K562 (cell line): Measurements from ENCODE around the gene SBDS. TPM values are rescaled to one million over a fixed set of nuclear protein-coding genes. Genes with fewer than 3 reads are reported as not detected.
A peak's percentile ranks its signal among the peaks of the same experiment; 100 is the strongest.

Experiments used
- CCNT2 ChIP-seq: IDR thresholded peaks from 2 replicates; pipeline ENCODE4 v1.6.1; 2011; ENCODE audit warnings: borderline replicate concordance, low read depth, mild to moderate bottlenecking, moderate library complexity, mixed read lengths, low read length; ENCODE audit not compliant: insufficient read length; ENCODE audit errors: extremely low read depth
- CHCHD3 ChIP-seq: fragments of 250-450 bp; sonication (Bioruptor Pico); IDR thresholded peaks from 2 replicates; pipeline ENCODE4 v2.1.2; 2022; ENCODE audit warnings: mild to moderate bottlenecking
- ELF4 ChIP-seq: fragments of 450-650 bp; formaldehyde crosslinking; IDR thresholded peaks from 2 replicates; pipeline ENCODE4 v1.4.0; 2022; ENCODE audit warnings: missing genetic modification characterization
- ESRRB ChIP-seq: fragments of 250-450 bp; sonication (Bioruptor Pico); IDR thresholded peaks from 2 replicates; pipeline ENCODE4 v1.5.0; 2020; ENCODE audit warnings: mild to moderate bottlenecking, moderate library complexity, borderline replicate concordance
- MAFG ChIP-seq: fragments of 450-650 bp; conservative IDR thresholded peaks from 2 replicates; pipeline ENCODE4 v1.6.1; 2016; ENCODE audit warnings: missing genetic modification characterization, missing compliant biosample characterization
- TRIM24 ChIP-seq, 2 experiments: fragments of 450-650 bp; IDR thresholded peaks; 2 replicates each; pipeline ENCODE4 v1.6.1; 2016
- ZBTB2 ChIP-seq: fragments of 450-650 bp; IDR thresholded peaks from 2 replicates; pipeline ENCODE4 v1.6.1; 2016; ENCODE audit warnings: antibody characterized with exemption
- ZNF140 ChIP-seq: fragments of 250-450 bp; sonication (Bioruptor Pico); IDR thresholded peaks from 2 replicates; pipeline ENCODE4 v1.8.0; 2021; ENCODE audit warnings: moderate library complexity, mild to moderate bottlenecking, inconsistent platforms
- ZNF239 ChIP-seq: fragments of 250-450 bp; sonication (Bioruptor Pico); IDR thresholded peaks from 2 replicates; pipeline ENCODE4 v1.4.0; 2020; ENCODE audit warnings: mild to moderate bottlenecking
- ZNF3 ChIP-seq: fragments of 250-450 bp; sonication (Bioruptor Pico); IDR thresholded peaks from 2 replicates; pipeline ENCODE4 v1.5.0; 2021; ENCODE audit warnings: mild to moderate bottlenecking, moderate library complexity
- ZNF518B ChIP-seq: fragments of 250-450 bp; sonication (Bioruptor Pico); IDR thresholded peaks from 2 replicates; pipeline ENCODE4 v1.5.0; 2021; ENCODE audit warnings: mild to moderate bottlenecking, moderate library complexity
- polyA plus RNA-seq, 8 experiments: library from polyadenylated mRNA; depleted of rRNA in 4 of 8; stranded (reverse) in 5 of 8; unstranded in 3 of 8; fragments of >200 nt; fragmentation: Nextera tagmentation in 2 of 8; fragmentation: Illumina TruSeq in 1 of 8; extraction: Ambion mirVana in 2 of 8; extraction: Trizol in 1 of 8; gene quantifications; 2 replicates each; pipeline versions ENCODE4 v1.2.1 to v1.2.3, GENCODE V29; 2011 to 2014; ENCODE audit warnings: inconsistent platforms in 1 of 8, missing spikeins in 1 of 8
- total RNA-seq, 7 experiments: library from RNA; depleted of rRNA in 6 of 7; stranded (reverse); fragments of >200 nt in 6 of 7; fragmentation: Illumina TruSeq in 2 of 7; extraction: Trizol in 2 of 7; gene quantifications; 2 replicates each; pipeline versions ENCODE4 v1.2.1 to v1.2.3, GENCODE V29; 2011 to 2021; ENCODE audit warnings: low replicate concordance in 1 of 7
- TF ChIP-seq, protein P1 (sequence below): fragments of 450-650 bp; formaldehyde crosslinking; IDR thresholded peaks from 2 replicates; pipeline ENCODE4 v1.4.0; 2022; ENCODE audit warnings: missing genetic modification characterization
- TF ChIP-seq, protein P2 (sequence below), 2 experiments: IDR thresholded peaks in 1 of 2; conservative IDR thresholded peaks in 1 of 2; 2 replicates each; pipeline ENCODE4 v1.6.1; 2016; ENCODE audit warnings: low read depth in 2 of 2, mild to moderate bottlenecking in 1 of 2, missing compliant biosample characterization in 1 of 2, missing genetic modification characterization in 1 of 2, moderate library complexity in 1 of 2
- TF ChIP-seq, protein P3 (sequence below): sonication (generic); formaldehyde crosslinking; IDR thresholded peaks from 2 replicates; pipeline ENCODE4 v1.8.1; 2023; ENCODE audit warnings: mild to moderate bottlenecking, missing genetic modification reagents

The SBDS gene
- total and polyA plus RNA-seq, 9 of the 15 experiments (the other 6 are each of a cell fraction or from before 2014, with no cell fraction given), result 105 to 174 (median 117) TPM

DNA sequence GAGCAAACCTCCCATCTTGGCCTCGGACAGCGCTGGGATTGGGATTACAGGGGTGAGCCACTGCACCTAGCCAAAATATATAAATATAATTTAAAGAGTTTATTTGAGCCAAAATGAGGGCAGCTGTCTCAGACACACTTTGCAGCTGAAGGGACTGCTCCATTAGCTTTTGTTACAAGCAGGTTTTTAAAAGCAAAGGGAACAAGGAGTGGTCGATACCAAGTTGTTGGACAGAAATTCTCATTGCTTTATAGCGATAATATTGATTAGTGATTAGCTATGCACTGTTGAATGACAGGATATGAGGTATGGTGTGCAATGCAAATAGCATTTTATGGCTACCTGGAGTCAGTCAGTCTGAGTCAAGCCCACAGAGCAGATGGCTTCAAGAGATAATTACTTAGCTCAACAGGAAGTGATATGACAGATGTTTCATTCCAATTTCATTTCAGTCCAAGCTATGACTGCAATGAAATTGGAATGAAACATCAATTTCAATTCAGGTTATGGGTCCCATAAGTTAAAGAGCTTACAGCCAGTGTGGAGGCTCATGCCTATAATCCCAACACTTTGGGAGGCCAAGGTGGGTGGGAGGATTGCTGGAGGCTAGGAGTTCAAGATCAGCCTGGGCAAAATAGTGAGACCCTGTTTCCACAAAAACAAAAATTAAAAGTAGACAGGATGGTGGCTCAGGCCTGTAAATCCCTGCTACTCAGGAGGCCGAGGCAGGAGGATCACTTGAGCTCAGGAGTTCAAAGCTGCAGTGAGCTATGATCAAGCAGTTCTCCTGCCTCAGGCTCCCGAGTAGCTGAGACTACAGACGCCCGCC is 24.4 kb upstream of the SBDS start (continued):
- TF ChIP-seq ZNF518B (CRISPR knock-in tag) (no peak), CCNT2 (no peak), ZNF140 (CRISPR knock-in tag) (no peak), ZBTB2 (peak; percentile 55; the same call in 1 of the 2 replicates), TRIM24 (IDR thresholded peaks at IDR 0.05) (peak; percentile 41 to 75; a peak in 2 of 4 replicates), ESRRB (no peak), ELF4 (CRISPR knock-in tag) (no peak), MAFG (tag) (peak; percentile 59), CHCHD3 (CRISPR knock-in tag) (no peak), ZNF3 (CRISPR knock-in tag) (no peak), ZNF239 (no peak)
- TF ChIP-seq, protein P1, sequence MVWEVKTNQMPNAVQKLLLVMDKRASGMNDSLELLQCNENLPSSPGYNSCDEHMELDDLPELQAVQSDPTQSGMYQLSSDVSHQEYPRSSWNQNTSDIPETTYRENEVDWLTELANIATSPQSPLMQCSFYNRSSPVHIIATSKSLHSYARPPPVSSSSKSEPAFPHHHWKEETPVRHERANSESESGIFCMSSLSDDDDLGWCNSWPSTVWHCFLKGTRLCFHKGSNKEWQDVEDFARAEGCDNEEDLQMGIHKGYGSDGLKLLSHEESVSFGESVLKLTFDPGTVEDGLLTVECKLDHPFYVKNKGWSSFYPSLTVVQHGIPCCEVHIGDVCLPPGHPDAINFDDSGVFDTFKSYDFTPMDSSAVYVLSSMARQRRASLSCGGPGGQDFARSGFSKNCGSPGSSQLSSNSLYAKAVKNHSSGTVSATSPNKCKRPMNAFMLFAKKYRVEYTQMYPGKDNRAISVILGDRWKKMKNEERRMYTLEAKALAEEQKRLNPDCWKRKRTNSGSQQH (CRISPR knock-in tag), result no peak
- TF ChIP-seq, protein P2, sequence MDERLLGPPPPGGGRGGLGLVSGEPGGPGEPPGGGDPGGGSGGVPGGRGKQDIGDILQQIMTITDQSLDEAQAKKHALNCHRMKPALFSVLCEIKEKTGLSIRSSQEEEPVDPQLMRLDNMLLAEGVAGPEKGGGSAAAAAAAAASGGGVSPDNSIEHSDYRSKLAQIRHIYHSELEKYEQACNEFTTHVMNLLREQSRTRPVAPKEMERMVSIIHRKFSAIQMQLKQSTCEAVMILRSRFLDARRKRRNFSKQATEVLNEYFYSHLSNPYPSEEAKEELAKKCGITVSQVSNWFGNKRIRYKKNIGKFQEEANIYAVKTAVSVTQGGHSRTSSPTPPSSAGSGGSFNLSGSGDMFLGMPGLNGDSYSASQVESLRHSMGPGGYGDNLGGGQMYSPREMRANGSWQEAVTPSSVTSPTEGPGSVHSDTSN (CRISPR knock-in tag; IDR thresholded peaks at IDR 0.05; ENCODE audit: low read depth), result no peak
- TF ChIP-seq, protein P2 (tag; conservative IDR thresholded peaks at IDR 0.05; ENCODE audit: low read depth), result peak; percentile 82
- TF ChIP-seq, protein P3, sequence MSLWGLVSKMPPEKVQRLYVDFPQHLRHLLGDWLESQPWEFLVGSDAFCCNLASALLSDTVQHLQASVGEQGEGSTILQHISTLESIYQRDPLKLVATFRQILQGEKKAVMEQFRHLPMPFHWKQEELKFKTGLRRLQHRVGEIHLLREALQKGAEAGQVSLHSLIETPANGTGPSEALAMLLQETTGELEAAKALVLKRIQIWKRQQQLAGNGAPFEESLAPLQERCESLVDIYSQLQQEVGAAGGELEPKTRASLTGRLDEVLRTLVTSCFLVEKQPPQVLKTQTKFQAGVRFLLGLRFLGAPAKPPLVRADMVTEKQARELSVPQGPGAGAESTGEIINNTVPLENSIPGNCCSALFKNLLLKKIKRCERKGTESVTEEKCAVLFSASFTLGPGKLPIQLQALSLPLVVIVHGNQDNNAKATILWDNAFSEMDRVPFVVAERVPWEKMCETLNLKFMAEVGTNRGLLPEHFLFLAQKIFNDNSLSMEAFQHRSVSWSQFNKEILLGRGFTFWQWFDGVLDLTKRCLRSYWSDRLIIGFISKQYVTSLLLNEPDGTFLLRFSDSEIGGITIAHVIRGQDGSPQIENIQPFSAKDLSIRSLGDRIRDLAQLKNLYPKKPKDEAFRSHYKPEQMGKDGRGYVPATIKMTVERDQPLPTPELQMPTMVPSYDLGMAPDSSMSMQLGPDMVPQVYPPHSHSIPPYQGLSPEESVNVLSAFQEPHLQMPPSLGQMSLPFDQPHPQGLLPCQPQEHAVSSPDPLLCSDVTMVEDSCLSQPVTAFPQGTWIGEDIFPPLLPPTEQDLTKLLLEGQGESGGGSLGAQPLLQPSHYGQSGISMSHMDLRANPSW, result no peak
